Brain microvascular endothelial cell (primary cell): Measurements from ENCODE around the gene NDUFA5.

ENCODE experiments used
- DNase-seq: peaks from one replicate; pipeline ENCODE4 v3.0.0-alpha.2; 2020
- H3K27ac ChIP-seq: fragments of 250-450 bp; sonication (Bioruptor Pico); 2 replicates; pipeline ENCODE4 v1.5.1; 2020; ENCODE audit warnings: mild to moderate bottlenecking, moderate library complexity
- H3K27me3 ChIP-seq: fragments of 250-450 bp; sonication (Bioruptor Pico); replicated peaks from 2 replicates; pipeline ENCODE4 v1.5.1; 2020; ENCODE audit warnings: mild to moderate bottlenecking
- H3K36me3 ChIP-seq: fragments of 250-450 bp; sonication (Bioruptor Pico); replicated peaks from 2 replicates; pipeline ENCODE4 v1.5.1; 2020; ENCODE audit warnings: mild to moderate bottlenecking
- H3K4me3 ChIP-seq: 2 replicates; pipeline ENCODE4 v1.5.1; 2011; ENCODE audit warnings: low read depth, mild to moderate bottlenecking, control low read depth, low read length, moderate library complexity
- in situ Hi-C: cut with HindIII; loops from 2 replicates; pipeline ENCODE4 v1.10.0; 2017; ENCODE audit warnings: low sequenced_read_pairs, low pct_ligation_motif_present
- TF ChIP-seq, protein P1 (sequence below): IDR thresholded peaks from 2 replicates; pipeline ENCODE4 v1.5.1; 2011; ENCODE audit warnings: low read depth, mild to moderate bottlenecking, moderate library complexity, low read length, control low read depth, inconsistent platforms; ENCODE audit errors: missing control alignments

The NDUFA5 gene

DNA sequence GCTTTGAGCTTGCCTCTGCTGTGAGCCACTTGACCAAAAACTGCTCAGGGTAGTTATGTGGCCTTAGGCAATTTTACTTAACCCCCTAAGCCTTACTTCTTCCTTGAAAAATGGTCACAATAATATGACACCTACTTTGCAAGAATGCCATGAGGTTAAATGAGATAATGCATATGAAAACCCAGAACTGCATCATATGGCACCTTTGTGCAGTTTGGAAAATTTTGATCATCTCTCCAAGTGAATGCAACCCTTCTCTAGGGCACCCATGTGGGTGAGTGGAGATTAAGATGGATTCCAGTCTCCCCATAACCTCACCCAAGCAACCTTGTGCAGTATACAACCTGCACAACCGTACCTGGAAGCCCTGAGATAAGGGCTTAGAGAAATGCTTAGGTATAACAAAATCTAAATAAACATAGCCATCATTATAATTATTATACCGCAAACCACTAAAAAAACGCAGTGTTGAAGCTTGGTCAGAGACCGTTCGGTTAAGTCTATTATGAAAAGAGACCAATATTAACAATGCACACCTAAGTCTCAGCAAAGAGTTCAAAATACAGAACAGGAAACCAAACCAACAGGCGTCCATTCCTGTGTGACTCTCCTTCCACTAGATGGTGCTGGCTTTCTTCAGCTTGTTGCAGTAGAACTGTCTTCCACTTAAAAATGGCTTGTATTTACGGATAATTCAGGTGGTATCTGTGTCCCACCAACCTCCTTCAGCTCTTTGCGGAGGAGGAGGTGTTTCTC, 23.0 kb upstream of the NDUFA5 start:
- Histone ChIP-seq H3K36me3 (no peaks in the 10 kb centered on the region), H3K27ac (no peak overlapping the region), H3K4me3 (no peak overlapping the region), H3K27me3 (no peaks in the 10 kb centered on the region)
- peak; percentile 59 for DNase-seq
- in situ Hi-C loops, result no loop called here
- TF ChIP-seq, protein P1, sequence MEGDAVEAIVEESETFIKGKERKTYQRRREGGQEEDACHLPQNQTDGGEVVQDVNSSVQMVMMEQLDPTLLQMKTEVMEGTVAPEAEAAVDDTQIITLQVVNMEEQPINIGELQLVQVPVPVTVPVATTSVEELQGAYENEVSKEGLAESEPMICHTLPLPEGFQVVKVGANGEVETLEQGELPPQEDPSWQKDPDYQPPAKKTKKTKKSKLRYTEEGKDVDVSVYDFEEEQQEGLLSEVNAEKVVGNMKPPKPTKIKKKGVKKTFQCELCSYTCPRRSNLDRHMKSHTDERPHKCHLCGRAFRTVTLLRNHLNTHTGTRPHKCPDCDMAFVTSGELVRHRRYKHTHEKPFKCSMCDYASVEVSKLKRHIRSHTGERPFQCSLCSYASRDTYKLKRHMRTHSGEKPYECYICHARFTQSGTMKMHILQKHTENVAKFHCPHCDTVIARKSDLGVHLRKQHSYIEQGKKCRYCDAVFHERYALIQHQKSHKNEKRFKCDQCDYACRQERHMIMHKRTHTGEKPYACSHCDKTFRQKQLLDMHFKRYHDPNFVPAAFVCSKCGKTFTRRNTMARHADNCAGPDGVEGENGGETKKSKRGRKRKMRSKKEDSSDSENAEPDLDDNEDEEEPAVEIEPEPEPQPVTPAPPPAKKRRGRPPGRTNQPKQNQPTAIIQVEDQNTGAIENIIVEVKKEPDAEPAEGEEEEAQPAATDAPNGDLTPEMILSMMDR, result peak; percentile 93

DNA sequence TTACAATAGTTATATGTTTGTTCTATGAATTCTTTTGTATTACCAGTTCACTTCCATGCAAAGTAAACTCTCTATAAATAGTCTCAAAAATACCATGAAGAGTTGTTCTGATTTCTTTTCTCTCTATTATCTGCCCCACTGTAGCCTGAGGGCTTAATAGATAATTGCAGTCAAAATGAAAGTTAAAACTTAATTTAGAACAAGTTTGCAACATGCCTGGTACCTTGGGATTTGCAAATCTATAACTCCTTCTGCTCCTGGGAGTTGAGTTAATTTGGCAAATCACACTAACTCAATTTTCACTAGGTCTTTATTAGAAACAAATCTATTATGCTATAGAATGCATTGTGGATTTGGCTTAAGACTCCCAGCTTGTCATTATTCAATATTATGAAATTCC, 21.8 kb upstream of the NDUFA5 start:
- no peak overlapping the region for H3K27ac ChIP-seq
- in situ Hi-C loops, result no loop called here
- TF ChIP-seq, protein P1, result no peak
- no peaks in the 10 kb centered on the region for H3K27me3 ChIP-seq
- no peak for DNase-seq
- no peak overlapping the region for H3K4me3 ChIP-seq
- H3K36me3 ChIP-seq, result no peaks in the 10 kb centered on the region

DNA sequence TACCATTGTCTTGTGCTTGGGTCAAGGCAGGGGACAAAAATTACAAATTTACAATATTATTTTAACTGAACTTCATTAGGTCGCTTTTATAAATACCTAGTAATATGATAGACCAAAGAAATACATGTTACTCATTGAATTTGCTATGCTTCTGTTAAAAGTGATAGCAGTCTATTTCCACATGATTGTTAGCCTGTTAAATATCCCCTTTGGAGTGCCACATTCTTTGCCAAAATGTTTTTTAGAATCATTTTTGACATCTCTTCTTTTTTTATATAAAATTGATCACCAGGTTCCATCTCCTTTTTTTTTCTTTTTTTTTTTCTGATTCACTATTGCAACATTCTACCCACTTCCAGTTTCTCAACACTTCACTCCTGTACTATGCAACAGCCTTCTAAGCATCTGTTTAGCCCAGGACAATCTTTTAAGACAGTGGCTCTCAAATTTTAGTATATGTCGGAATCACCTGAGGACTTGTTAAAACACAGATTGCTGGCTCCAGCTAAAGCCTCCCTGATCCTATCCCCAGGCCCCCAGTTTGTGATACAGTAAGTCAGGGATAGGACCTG, 16.4 kb upstream of the NDUFA5 start:
- no peak overlapping the region for H3K27ac ChIP-seq
- no peak overlapping the region for H3K4me3 ChIP-seq
- TF ChIP-seq, protein P1, result no peak
- no peaks in the 10 kb centered on the region for H3K36me3 ChIP-seq
- no peak for DNase-seq
- no peaks in the 10 kb centered on the region for H3K27me3 ChIP-seq
- in situ Hi-C loops, result no loop called here

DNA sequence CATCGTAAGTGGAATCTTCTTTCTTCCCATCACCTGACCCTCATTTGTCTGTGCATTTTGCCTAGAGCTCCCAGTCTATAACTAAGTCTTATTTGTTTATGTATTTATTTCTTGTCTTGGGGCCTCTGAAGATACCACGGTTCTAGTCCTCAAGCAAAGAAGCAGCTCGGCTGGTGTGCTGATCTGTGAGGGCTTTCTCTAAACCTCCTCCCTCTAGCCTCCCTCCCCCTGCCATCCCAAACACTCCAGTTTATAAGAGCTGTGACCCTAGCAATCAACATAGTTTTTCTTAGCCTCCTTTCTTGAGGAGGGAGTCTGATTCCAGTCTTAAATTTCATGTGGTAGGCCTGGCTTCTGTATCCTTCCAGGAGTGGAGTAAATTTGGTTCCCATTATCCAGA, 15.7 kb upstream of the NDUFA5 start:
- TF ChIP-seq, protein P1, result no peak
- H3K27ac ChIP-seq, result no peak overlapping the region
- in situ Hi-C loops, result no loop called here

DNA sequence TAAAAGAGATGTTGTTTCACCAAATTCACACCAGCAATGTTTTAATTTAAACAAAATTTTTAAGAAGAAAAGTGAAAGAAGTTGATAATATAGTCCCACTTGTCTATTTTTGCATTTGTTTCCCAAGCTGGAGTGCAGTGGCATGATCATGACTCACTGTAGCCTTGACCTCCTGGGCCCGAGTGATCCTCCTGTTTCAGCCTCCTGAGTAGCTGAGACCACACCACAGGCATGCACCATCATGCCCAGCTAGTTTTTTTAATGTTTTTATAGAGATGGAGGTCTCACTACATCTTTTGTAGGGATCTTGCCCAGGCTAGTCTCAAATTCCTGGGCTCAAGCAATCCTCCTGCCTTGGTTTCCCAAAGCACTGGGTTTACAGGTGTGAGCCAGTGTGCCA, 14.1 kb upstream of the NDUFA5 start:
- H3K36me3 ChIP-seq, result no peaks in the 10 kb centered on the region
- H3K4me3 ChIP-seq, result no peak overlapping the region
- DNase-seq, result peak; percentile 47
- no peak overlapping the region for H3K27ac ChIP-seq
- no peaks in the 10 kb centered on the region for H3K27me3 ChIP-seq
- TF ChIP-seq, protein P1, result no peak
- in situ Hi-C loops, result no loop called here

More for the DNA sequence above, 15.7 kb upstream of the NDUFA5 start:
- no peak overlapping the region for H3K4me3 ChIP-seq
- no peaks in the 10 kb centered on the region for H3K36me3 ChIP-seq
- H3K27me3 ChIP-seq, result no peaks in the 10 kb centered on the region
- no peak for DNase-seq
